HEK293T (cell line): ENCODE results near the gene FGFR1OP2.

Source experiments
- ARNT ChIP-seq: fragments of 450-650 bp; IDR thresholded peaks from 2 replicates; pipeline ENCODE4 v1.6.1; 2017; ENCODE audit warnings: mild to moderate bottlenecking
- BHLHE40 ChIP-seq: fragments of 450-650 bp; IDR thresholded peaks from 2 replicates; pipeline ENCODE4 v1.6.1; 2016; ENCODE audit warnings: mild to moderate bottlenecking, moderate library complexity, borderline replicate concordance
- CTBP1 ChIP-seq: fragments of 450-650 bp; IDR thresholded peaks from 2 replicates; pipeline ENCODE4 v1.6.1; 2016; ENCODE audit warnings: borderline replicate concordance
- ELF4 ChIP-seq: fragments of 450-650 bp; IDR thresholded peaks from 2 replicates; pipeline ENCODE4 v1.6.1; 2017; ENCODE audit warnings: antibody characterized with exemption
- FOXK2 ChIP-seq: fragments of 450-650 bp; IDR thresholded peaks from 2 replicates; pipeline ENCODE4 v1.6.1; 2016; ENCODE audit warnings: mild to moderate bottlenecking
- FOXM1 ChIP-seq: fragments of 450-650 bp; IDR thresholded peaks from 2 replicates; pipeline ENCODE4 v1.6.1; 2017; ENCODE audit warnings: mild to moderate bottlenecking, borderline replicate concordance
- HDGF ChIP-seq: fragments of 450-650 bp; IDR thresholded peaks from 2 replicates; pipeline ENCODE4 v1.6.1; 2017; ENCODE audit warnings: antibody characterized with exemption, borderline replicate concordance
- L3MBTL2 ChIP-seq: fragments of 450-650 bp; conservative IDR thresholded peaks from 2 replicates; pipeline ENCODE4 v1.6.1; 2016; ENCODE audit warnings: mild to moderate bottlenecking
- NFRKB ChIP-seq: fragments of 450-650 bp; IDR thresholded peaks from 2 replicates; pipeline ENCODE4 v1.6.1; 2016; ENCODE audit warnings: mild to moderate bottlenecking, moderate library complexity
- SP1 ChIP-seq: fragments of 450-650 bp; IDR thresholded peaks from 2 replicates; pipeline ENCODE4 v1.6.1; 2017
- SUZ12 ChIP-seq: fragments of 450-650 bp; IDR thresholded peaks from 2 replicates; pipeline ENCODE4 v1.6.1; 2016; ENCODE audit warnings: mild to moderate bottlenecking
- TARDBP ChIP-seq: fragments of 450-650 bp; IDR thresholded peaks from 2 replicates; pipeline ENCODE4 v1.6.1; 2016
- ZNF384 ChIP-seq: fragments of 450-650 bp; IDR thresholded peaks from 2 replicates; pipeline ENCODE4 v1.6.1; 2016
- TF ChIP-seq, protein P1 (sequence below): fragments of 450-650 bp; IDR thresholded peaks from 2 replicates; pipeline ENCODE4 v1.6.1; 2016

- TF ChIP-seq SP1 (no peak), ELF4 (no peak), NFRKB (no peak), BHLHE40 (no peak), SUZ12 (no peak), TARDBP (no peak), HDGF (no peak), CTBP1 (no peak), L3MBTL2 (no peak), ARNT (no peak), FOXK2 (no peak), ZNF384 (no peak), FOXM1 (no peak)
- TF ChIP-seq, protein P1, sequence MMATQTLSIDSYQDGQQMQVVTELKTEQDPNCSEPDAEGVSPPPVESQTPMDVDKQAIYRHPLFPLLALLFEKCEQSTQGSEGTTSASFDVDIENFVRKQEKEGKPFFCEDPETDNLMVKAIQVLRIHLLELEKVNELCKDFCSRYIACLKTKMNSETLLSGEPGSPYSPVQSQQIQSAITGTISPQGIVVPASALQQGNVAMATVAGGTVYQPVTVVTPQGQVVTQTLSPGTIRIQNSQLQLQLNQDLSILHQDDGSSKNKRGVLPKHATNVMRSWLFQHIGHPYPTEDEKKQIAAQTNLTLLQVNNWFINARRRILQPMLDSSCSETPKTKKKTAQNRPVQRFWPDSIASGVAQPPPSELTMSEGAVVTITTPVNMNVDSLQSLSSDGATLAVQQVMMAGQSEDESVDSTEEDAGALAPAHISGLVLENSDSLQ, result no peak
Observed at GRCh38 chr12:27014859-27015729, 76.8 kb downstream of the FGFR1OP2 start.
